Occipital lobe (tissue), 2 donors: ENCODE results near the gene CCNY. TPM values are rescaled to one million over a fixed set of nuclear protein-coding genes. Genes with fewer than 3 reads are reported as not detected.

Experiments
- DNase-seq: peaks from one replicate; lab custom pipeline; 2025; lab: John Stamatoyannopoulos, UW
- total RNA-seq: library from RNA; depleted of rRNA; stranded (reverse); fragments of >200 nt; gene quantifications from one replicate; pipeline ENCODE4 v1.2.3, GENCODE V29; 2014

Gene CCNY
- total RNA-seq, 1 donor from 2014 or later, result 49.9 TPM

- no peak for DNase-seq
These were observed 218.2 kb downstream of the CCNY start for GRCh38 chr10:35554461-35555056.

- no peak for DNase-seq
These were observed 219.9 kb downstream of the CCNY start for GRCh38 chr10:35555962-35556930.

GRCh38 chr10:35558276-35558675, 222.0 kb downstream of the CCNY start:
- no peak for DNase-seq

GRCh38 chr10:35559416-35559815, 223.1 kb downstream of the CCNY start:
- DNase-seq, result no peak

GRCh38 chr10:35561715-35562114, 225.4 kb downstream of the CCNY start:
- peak; percentile 16 for DNase-seq

- DNase-seq, result no peak
These were observed 226.1 kb downstream of the CCNY start for GRCh38 chr10:35562427-35562826.

GRCh38 chr10:35563261-35563891, 227.1 kb downstream of the CCNY start:
- DNase-seq, result no peak

GRCh38 chr10:35564341-35564968, 228.1 kb downstream of the CCNY start:
- DNase-seq, result no peak

- DNase-seq, result peak; percentile 63
These were observed 229.3 kb downstream of the CCNY start for GRCh38 chr10:35565602-35566081.

- DNase-seq, result no peak
These were observed 231.6 kb downstream of the CCNY start for GRCh38 chr10:35567951-35568350.

GRCh38 chr10:35568483-35569015, 232.2 kb downstream of the CCNY start:
- DNase-seq, result no peak

GRCh38 chr10:35569111-35569707, 232.9 kb downstream of the CCNY start:
- no peak for DNase-seq

- DNase-seq, result no peak
These were observed 233.5 kb downstream of the CCNY start for GRCh38 chr10:35569836-35570235.

GRCh38 chr10:35570397-35570796, 234.1 kb downstream of the CCNY start:
- no peak for DNase-seq

- no peak for DNase-seq
These were observed 236.3 kb downstream of the CCNY start for GRCh38 chr10:35572583-35572982.

GRCh38 chr10:35573796-35574195, 237.5 kb downstream of the CCNY start:
- no peak for DNase-seq

GRCh38 chr10:35574924-35575352, 238.6 kb downstream of the CCNY start:
- no peak for DNase-seq

GRCh38 chr10:35575640-35576039, 239.3 kb downstream of the CCNY start:
- DNase-seq, result no peak

GRCh38 chr10:35576730-35577129, 240.4 kb downstream of the CCNY start:
- DNase-seq, result no peak

- DNase-seq, result no peak
These were observed 241.8 kb downstream of the CCNY start for GRCh38 chr10:35577926-35578617.
